SK-N-SH (cell line): ENCODE data around the gene SKIL. TPM values are rescaled to one million over a fixed set of nuclear protein-coding genes. Genes with fewer than 3 reads are reported as not detected.
A peak's percentile ranks its signal among the peaks of the same experiment; 100 is the strongest.

Experiments
- CTCF ChIA-PET: fragments of 300-600, 350-600 bp; formaldehyde crosslinking; extraction: SDS; loops from one replicate; lab custom pipeline; 2021; lab: Yijun Ruan, JAX
- POLR2A ChIA-PET: fragments of 350-600 bp; sonication (Branson Sonifier 250); formaldehyde crosslinking; extraction: SDS; loops from one replicate; lab custom pipeline; 2020; ENCODE audit warnings: antibody characterized with exemption, inconsistent platforms; lab: Yijun Ruan, JAX
- DNase-seq: peaks from one replicate; pipeline ENCODE4 v3.0.0; 2012
- H2AFZ ChIP-seq: fragments of 200-600 bp; sonication (generic); 2 replicates; pipeline ENCODE4 v1.8.1; 2016; ENCODE audit warnings: antibody characterized with exemption, mild to moderate bottlenecking, low read depth
- H3F3A ChIP-seq: fragments of 200-600 bp; sonication (generic); replicated peaks from 2 replicates; pipeline ENCODE3; 2016; ENCODE audit warnings: antibody characterized with exemption, mild to moderate bottlenecking; ENCODE audit not compliant: insufficient read depth
- H3K27ac ChIP-seq, 2 experiments: fragments of 200-500 bp in 1 of 2; fragments of 200-600 bp in 1 of 2; sonication (Bioruptor generic) in 1 of 2; sonication (generic), shearing (Covaris generic) in 1 of 2; 2 replicates each; pipeline versions ENCODE4 v1.5.1 to v1.6.1; 2014 to 2016; ENCODE audit warnings: low read depth in 2 of 2, inconsistent platforms in 1 of 2, low read length in 1 of 2, mild to moderate bottlenecking in 1 of 2, mixed read lengths in 1 of 2
- H3K27me3 ChIP-seq: fragments of 200-600 bp; sonication (generic), shearing (Covaris generic); 2 replicates; pipeline ENCODE4 v1.6.1; 2016; ENCODE audit warnings: mixed run types; ENCODE audit not compliant: insufficient read depth
- H3K36me3 ChIP-seq, 2 experiments: fragments of 200-500 bp in 1 of 2; fragments of 200-600 bp in 1 of 2; sonication (Bioruptor generic) in 1 of 2; sonication (generic) in 1 of 2; replicated peaks in 1 of 2; 2 replicates each; pipeline versions ENCODE3 to v1.5.1; 2014 to 2016; ENCODE audit warnings: low read length in 1 of 2, mild to moderate bottlenecking in 1 of 2; ENCODE audit not compliant: insufficient read depth in 2 of 2, control insufficient read depth in 1 of 2
- H3K4me1 ChIP-seq, 2 experiments: fragments of 200-500 bp in 1 of 2; fragments of 200-600 bp in 1 of 2; sonication (Bioruptor generic) in 1 of 2; sonication (generic), shearing (Covaris generic) in 1 of 2; 2 replicates each; pipeline versions ENCODE4 v1.5.1 to v1.6.1; 2014 to 2016; ENCODE audit warnings: low read depth in 1 of 2, low read length in 1 of 2, mixed run types in 1 of 2; ENCODE audit not compliant: insufficient read depth in 2 of 2, control insufficient read depth in 1 of 2
- H3K4me2 ChIP-seq: fragments of 200-600 bp; sonication (generic), shearing (Covaris generic); 2 replicates; pipeline ENCODE4 v1.6.1; 2017; ENCODE audit warnings: mixed run types
- H3K4me3 ChIP-seq, 2 experiments: fragments of 200-500 bp in 1 of 2; fragments of 200-600 bp in 1 of 2; sonication (Bioruptor generic) in 1 of 2; sonication (generic), shearing (Covaris generic) in 1 of 2; 2 replicates each; pipeline versions ENCODE4 v1.5.1 to v1.8.1; 2014 to 2016; ENCODE audit warnings: low read depth in 2 of 2, inconsistent platforms in 1 of 2, low read length in 1 of 2, mild to moderate bottlenecking in 1 of 2, mixed read lengths in 1 of 2, moderate library complexity in 1 of 2
- H3K79me2 ChIP-seq: fragments of 200-600 bp; sonication (generic); 2 replicates; pipeline ENCODE4 v1.8.1; 2017; ENCODE audit warnings: mild to moderate bottlenecking; ENCODE audit not compliant: insufficient read depth
- H3K9ac ChIP-seq: fragments of 200-600 bp; sonication (generic); 2 replicates; pipeline ENCODE4 v1.6.1; 2017; ENCODE audit warnings: mixed run types
- H3K9me2 ChIP-seq: fragments of 200-600 bp; sonication (generic); 2 replicates; pipeline ENCODE4 v1.6.1; 2017; ENCODE audit warnings: mixed run types
- H3K9me3 ChIP-seq: fragments of 200-600 bp; sonication (generic); 2 replicates; pipeline ENCODE4 v1.6.1; 2017; ENCODE audit warnings: mixed run types, mild to moderate bottlenecking, moderate library complexity
- H4K20me1 ChIP-seq: fragments of 200-600 bp; sonication (generic); 2 replicates; pipeline ENCODE4 v1.6.1; 2017; ENCODE audit warnings: mild to moderate bottlenecking, mixed run types; ENCODE audit not compliant: insufficient read depth
- EP300 ChIP-seq, 2 experiments: IDR thresholded peaks; 2 replicates each; pipeline versions ENCODE4 v1.4.0 to v1.6.1; 2012; ENCODE audit warnings: borderline replicate concordance in 1 of 2, low read depth in 1 of 2, low read length in 1 of 2
- EZH2phosphoT487 ChIP-seq: fragments of 200-600 bp; sonication (generic); IDR thresholded peaks from 2 replicates; pipeline ENCODE4 v1.6.1; 2017; ENCODE audit warnings: low read depth, mixed run types, mild to moderate bottlenecking, antibody characterized with exemption, moderate library complexity, borderline replicate concordance
- FOXM1 ChIP-seq: IDR thresholded peaks from 2 replicates; pipeline ENCODE4 v1.4.0; 2012; ENCODE audit warnings: low read depth, mild to moderate bottlenecking
- GABPA ChIP-seq: IDR thresholded peaks from 2 replicates; pipeline ENCODE4 v1.4.0; 2012; ENCODE audit warnings: low read depth, mild to moderate bottlenecking
- MXI1 ChIP-seq: IDR thresholded peaks from 2 replicates; pipeline ENCODE4 v1.6.1; 2012; ENCODE audit warnings: mild to moderate bottlenecking, low read depth, low read length, improper control_type of control experiment
- WGBS: methylation state at CpG from one replicate; pipeline ENCODE4 v1.1.6; 2017; ENCODE audit warnings: low lambda C conversion rate; 5-methylcytosine and 5-hydroxymethylcytosine counted together
- polyA plus RNA-seq, 3 experiments: library from polyadenylated mRNA; depleted of rRNA; stranded (reverse); fragments of >200 nt; gene quantifications; 2 replicates each; pipeline ENCODE4 v1.2.3, GENCODE V29; 2012
- TF ChIP-seq, protein P1 (sequence below): fragments of 150-350 bp; IDR thresholded peaks from 2 replicates; pipeline ENCODE4 v1.6.1; 2017; ENCODE audit warnings: antibody characterized with exemption, low read length, low read depth, borderline replicate concordance
- TF ChIP-seq, protein P2 (sequence below): IDR thresholded peaks from 2 replicates; pipeline ENCODE4 v1.4.0; 2012; ENCODE audit warnings: low read depth, borderline replicate concordance
- TF ChIP-seq, protein P3 (sequence below): IDR thresholded peaks from 2 replicates; pipeline ENCODE4 v1.6.1; 2012; ENCODE audit warnings: mild to moderate bottlenecking, low read depth, low read length, moderate library complexity
- TF ChIP-seq, protein P4 (sequence below): fragments of 200-600 bp; sonication (generic); IDR thresholded peaks from 2 replicates; pipeline ENCODE4 v1.6.1; 2017; ENCODE audit warnings: antibody characterized with exemption, mild to moderate bottlenecking, moderate library complexity
- TF ChIP-seq, protein P5 (sequence below): IDR thresholded peaks from 2 replicates; pipeline ENCODE4 v1.4.0; 2012; ENCODE audit warnings: low read depth
- TF ChIP-seq, protein P6 (sequence below): fragments of 150-350 bp; IDR thresholded peaks from 2 replicates; pipeline ENCODE4 v1.6.1; 2016; ENCODE audit warnings: mild to moderate bottlenecking, low read depth, low read length

SKIL gene
- polyA plus RNA-seq, 1 of the 3 experiments (the other 2 are of a cell fraction), result 3.9 TPM

DNA sequence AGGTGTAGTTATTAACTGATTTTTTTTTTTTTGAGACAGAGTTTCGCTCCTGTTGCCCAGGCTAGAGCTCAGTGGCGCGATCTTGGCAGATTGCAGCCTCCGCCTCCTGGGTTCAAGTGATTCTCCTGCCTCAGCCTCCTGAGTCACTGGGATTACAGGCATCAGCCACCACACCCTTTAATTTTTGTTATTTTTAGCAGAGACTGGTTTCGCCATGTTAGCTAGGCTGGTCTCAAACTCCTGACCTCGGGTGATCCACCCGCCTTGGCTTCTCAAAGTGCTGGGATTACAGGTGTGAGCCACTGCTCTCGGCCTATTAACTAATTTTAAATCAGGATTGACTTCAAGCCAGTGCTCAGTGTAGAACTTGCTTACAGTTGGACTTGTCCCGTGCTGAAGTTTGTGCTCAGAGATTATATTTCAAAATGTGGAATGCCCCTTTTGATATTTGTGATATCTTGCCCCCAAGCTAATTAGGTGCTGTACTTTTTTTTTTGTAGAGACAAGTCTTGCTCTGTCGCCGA, 6.0 kb downstream of the SKIL start:
- no peak for TF ChIP-seq EZH2phosphoT487
- TF ChIP-seq, protein P1, sequence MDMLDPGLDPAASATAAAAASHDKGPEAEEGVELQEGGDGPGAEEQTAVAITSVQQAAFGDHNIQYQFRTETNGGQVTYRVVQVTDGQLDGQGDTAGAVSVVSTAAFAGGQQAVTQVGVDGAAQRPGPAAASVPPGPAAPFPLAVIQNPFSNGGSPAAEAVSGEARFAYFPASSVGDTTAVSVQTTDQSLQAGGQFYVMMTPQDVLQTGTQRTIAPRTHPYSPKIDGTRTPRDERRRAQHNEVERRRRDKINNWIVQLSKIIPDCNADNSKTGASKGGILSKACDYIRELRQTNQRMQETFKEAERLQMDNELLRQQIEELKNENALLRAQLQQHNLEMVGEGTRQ, result no peak
- TF ChIP-seq, protein P2, sequence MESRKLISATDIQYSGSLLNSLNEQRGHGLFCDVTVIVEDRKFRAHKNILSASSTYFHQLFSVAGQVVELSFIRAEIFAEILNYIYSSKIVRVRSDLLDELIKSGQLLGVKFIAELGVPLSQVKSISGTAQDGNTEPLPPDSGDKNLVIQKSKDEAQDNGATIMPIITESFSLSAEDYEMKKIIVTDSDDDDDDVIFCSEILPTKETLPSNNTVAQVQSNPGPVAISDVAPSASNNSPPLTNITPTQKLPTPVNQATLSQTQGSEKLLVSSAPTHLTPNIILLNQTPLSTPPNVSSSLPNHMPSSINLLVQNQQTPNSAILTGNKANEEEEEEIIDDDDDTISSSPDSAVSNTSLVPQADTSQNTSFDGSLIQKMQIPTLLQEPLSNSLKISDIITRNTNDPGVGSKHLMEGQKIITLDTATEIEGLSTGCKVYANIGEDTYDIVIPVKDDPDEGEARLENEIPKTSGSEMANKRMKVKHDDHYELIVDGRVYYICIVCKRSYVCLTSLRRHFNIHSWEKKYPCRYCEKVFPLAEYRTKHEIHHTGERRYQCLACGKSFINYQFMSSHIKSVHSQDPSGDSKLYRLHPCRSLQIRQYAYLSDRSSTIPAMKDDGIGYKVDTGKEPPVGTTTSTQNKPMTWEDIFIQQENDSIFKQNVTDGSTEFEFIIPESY, result no peak
- TF ChIP-seq, protein P3, sequence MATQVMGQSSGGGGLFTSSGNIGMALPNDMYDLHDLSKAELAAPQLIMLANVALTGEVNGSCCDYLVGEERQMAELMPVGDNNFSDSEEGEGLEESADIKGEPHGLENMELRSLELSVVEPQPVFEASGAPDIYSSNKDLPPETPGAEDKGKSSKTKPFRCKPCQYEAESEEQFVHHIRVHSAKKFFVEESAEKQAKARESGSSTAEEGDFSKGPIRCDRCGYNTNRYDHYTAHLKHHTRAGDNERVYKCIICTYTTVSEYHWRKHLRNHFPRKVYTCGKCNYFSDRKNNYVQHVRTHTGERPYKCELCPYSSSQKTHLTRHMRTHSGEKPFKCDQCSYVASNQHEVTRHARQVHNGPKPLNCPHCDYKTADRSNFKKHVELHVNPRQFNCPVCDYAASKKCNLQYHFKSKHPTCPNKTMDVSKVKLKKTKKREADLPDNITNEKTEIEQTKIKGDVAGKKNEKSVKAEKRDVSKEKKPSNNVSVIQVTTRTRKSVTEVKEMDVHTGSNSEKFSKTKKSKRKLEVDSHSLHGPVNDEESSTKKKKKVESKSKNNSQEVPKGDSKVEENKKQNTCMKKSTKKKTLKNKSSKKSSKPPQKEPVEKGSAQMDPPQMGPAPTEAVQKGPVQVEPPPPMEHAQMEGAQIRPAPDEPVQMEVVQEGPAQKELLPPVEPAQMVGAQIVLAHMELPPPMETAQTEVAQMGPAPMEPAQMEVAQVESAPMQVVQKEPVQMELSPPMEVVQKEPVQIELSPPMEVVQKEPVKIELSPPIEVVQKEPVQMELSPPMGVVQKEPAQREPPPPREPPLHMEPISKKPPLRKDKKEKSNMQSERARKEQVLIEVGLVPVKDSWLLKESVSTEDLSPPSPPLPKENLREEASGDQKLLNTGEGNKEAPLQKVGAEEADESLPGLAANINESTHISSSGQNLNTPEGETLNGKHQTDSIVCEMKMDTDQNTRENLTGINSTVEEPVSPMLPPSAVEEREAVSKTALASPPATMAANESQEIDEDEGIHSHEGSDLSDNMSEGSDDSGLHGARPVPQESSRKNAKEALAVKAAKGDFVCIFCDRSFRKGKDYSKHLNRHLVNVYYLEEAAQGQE, result no peak
- H3K9me2 ChIP-seq, result no peaks in the 10 kb centered on the region
- H3K36me3 ChIP-seq, result peaks cover 35 to 87% of the 10 kb centered on the region in 2 experiments
- no peaks in the 10 kb centered on the region for H3K9me3 ChIP-seq
- POLR2A ChIA-PET, result no interaction called here
- H3K79me2 ChIP-seq, result peaks cover 100% of the 10 kb centered on the region
- peaks cover 36% of the 10 kb centered on the region for H3F3A ChIP-seq
- CTCF ChIA-PET, result interaction anchor here (0.7 kb wide), 1 partner anchor 10 kb away, joined by 5 read pairs; no protein-coding TSS in a partner anchor
- 95% methylated on average over 11 of the region's 11 CpGs for WGBS
- no peaks in the 10 kb centered on the region for H3K27me3 ChIP-seq
- peaks cover 19 to 20% of the 10 kb centered on the region in 2 experiments; a peak in 3 of 4 replicates for H3K4me1 ChIP-seq
- H3K4me2 ChIP-seq, result no peak overlapping the region
- no peak for DNase-seq
- H4K20me1 ChIP-seq, result peaks cover 83% of the 10 kb centered on the region
- H3K9ac ChIP-seq, result no peak overlapping the region
- H3K27ac ChIP-seq, result no peak overlapping the region
- peak overlapping the region in 1 of 2 experiments; percentile 31; a peak in 1 of 4 replicates for H3K4me3 ChIP-seq
- no peak overlapping the region for H2AFZ ChIP-seq

DNA sequence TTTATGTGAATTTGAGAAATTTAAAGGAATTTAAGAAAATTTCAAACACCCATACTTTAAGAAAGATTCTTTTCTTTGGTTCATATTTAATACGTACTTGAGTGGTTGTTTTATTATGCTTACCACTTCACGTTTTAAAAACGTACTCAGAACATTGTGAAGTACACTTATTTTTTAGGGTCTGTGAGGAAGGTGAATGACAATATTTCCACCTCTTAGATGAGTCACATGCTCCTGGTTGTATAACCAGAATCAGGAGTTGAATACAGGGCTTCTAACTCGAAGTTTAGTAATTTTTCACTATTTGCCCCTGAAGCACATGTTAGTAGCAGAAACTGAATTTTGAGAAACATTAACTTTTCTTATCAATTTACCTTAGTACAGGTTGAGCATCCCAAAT, 7.5 kb downstream of the SKIL start:
- Histone ChIP-seq H3F3A (peaks cover 37% of the 10 kb centered on the region), H3K9me3 (no peaks in the 10 kb centered on the region), H3K27me3 (no peaks in the 10 kb centered on the region), H3K9ac (no peak overlapping the region), H4K20me1 (peaks cover 87% of the 10 kb centered on the region), H3K79me2 (peaks cover 100% of the 10 kb centered on the region), H3K27ac (peak overlapping the region in 1 of 2 experiments; percentile 23; a peak in 1 of 4 replicates), H3K4me2 (no peak overlapping the region), H2AFZ (no peak overlapping the region), H3K4me3 (no peak overlapping the region), H3K4me1 (peaks cover 8 to 15% of the 10 kb centered on the region in 2 experiments; a peak in 3 of 4 replicates), H3K9me2 (no peaks in the 10 kb centered on the region), H3K36me3 (peaks cover 29 to 87% of the 10 kb centered on the region in 2 experiments)
- CTCF ChIA-PET, result interaction anchor here (0.8 kb wide), 1 partner anchor 46 kb away, joined by 3 read pairs; no protein-coding TSS in a partner anchor
- no peak for DNase-seq
- POLR2A ChIA-PET, result no interaction called here
- 90% methylated on average over 4 of the region's 4 CpGs for WGBS
- TF ChIP-seq, protein P2, result no peak
- no peak for TF ChIP-seq FOXM1
- TF ChIP-seq EP300 (IDR thresholded peaks at IDR 0.05; ENCODE audit: borderline replicate concordance in 1 of 2, low read depth in 1 of 2, low read length in 1 of 2), result no peak
- TF ChIP-seq GABPA, result no peak
- TF ChIP-seq, protein P4, sequence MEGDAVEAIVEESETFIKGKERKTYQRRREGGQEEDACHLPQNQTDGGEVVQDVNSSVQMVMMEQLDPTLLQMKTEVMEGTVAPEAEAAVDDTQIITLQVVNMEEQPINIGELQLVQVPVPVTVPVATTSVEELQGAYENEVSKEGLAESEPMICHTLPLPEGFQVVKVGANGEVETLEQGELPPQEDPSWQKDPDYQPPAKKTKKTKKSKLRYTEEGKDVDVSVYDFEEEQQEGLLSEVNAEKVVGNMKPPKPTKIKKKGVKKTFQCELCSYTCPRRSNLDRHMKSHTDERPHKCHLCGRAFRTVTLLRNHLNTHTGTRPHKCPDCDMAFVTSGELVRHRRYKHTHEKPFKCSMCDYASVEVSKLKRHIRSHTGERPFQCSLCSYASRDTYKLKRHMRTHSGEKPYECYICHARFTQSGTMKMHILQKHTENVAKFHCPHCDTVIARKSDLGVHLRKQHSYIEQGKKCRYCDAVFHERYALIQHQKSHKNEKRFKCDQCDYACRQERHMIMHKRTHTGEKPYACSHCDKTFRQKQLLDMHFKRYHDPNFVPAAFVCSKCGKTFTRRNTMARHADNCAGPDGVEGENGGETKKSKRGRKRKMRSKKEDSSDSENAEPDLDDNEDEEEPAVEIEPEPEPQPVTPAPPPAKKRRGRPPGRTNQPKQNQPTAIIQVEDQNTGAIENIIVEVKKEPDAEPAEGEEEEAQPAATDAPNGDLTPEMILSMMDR, result no peak
- TF ChIP-seq, protein P5, sequence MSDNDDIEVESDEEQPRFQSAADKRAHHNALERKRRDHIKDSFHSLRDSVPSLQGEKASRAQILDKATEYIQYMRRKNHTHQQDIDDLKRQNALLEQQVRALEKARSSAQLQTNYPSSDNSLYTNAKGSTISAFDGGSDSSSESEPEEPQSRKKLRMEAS, result no peak
- TF ChIP-seq MXI1, result no peak
- TF ChIP-seq, protein P6, sequence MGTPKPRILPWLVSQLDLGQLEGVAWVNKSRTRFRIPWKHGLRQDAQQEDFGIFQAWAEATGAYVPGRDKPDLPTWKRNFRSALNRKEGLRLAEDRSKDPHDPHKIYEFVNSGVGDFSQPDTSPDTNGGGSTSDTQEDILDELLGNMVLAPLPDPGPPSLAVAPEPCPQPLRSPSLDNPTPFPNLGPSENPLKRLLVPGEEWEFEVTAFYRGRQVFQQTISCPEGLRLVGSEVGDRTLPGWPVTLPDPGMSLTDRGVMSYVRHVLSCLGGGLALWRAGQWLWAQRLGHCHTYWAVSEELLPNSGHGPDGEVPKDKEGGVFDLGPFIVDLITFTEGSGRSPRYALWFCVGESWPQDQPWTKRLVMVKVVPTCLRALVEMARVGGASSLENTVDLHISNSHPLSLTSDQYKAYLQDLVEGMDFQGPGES, result no peak
